Pancreas (tissue), 10 donors: ENCODE results near the gene EPHX1. TPM values are rescaled to one million over a fixed set of nuclear protein-coding genes. Genes with fewer than 3 reads are reported as not detected.

Experiments used
- ATAC-seq, 4 donors: fragments of 200-7000 bp; cut with Tn5 transposase; one replicate each; pipeline versions ENCODE4 v1.8.0 to v1.9.1; 2020; ENCODE audit warnings: mild to moderate bottlenecking in 4 of 4, moderate library complexity in 4 of 4
- DNase-seq, 6 donors: peaks; one replicate each; pipeline ENCODE4 v3.0.0-alpha.2; 2020
- FAIRE-seq: peaks from 2 replicates; lab custom pipeline; 2012; peaks lifted over from hg19 to GRCh38; lab: Jason Lieb, UNC
- H3K27ac ChIP-seq, 4 donors: fragments of 200-600 bp; sonication (generic); 1 replicate in 3 of 4; 2 replicates in 1 of 4; pipeline versions ENCODE4 v1.5.0 to v1.8.0; 2020
- H3K27me3 ChIP-seq, 4 donors: fragments of 200-600 bp; one replicate each; pipeline ENCODE4 v1.8.0; 2021
- H3K36me3 ChIP-seq, 3 donors: fragments of 200-600 bp; sonication (generic) in 1 of 3; one replicate each; pipeline versions ENCODE4 v1.5.0 to v1.8.0; 2020 to 2021
- H3K4me1 ChIP-seq, 3 donors: fragments of 200-600 bp; one replicate each; pipeline ENCODE4 v1.8.0; 2021
- H3K4me3 ChIP-seq, 4 donors: fragments of 200-600 bp; sonication (generic) in 2 of 4; one replicate each; pipeline versions ENCODE4 v1.5.0 to v1.8.0; 2020 to 2021
- H3K9me3 ChIP-seq, 4 donors: fragments of 200-600 bp; one replicate each; pipeline ENCODE4 v1.8.0; 2021
- CTCF ChIP-seq, 4 donors: fragments of 200-600 bp; sonication (generic) in 3 of 4; IDR thresholded peaks; one replicate each; pipeline versions ENCODE4 v1.5.0 to v1.8.0; 2021; ENCODE audit warnings: antibody characterized with exemption in 4 of 4
- WGBS, 2 donors: extraction: QIAGEN DNeasy Blood & Tissue Kit; methylation state at CpG; one replicate each; pipeline ENCODE4 v1.1.7; 2013; 5-methylcytosine and 5-hydroxymethylcytosine counted together
- intact Hi-C, 3 donors: fragments of 100-400 bp; cut with DNase I; formaldehyde crosslinking; loops; one replicate each; pipeline versions ENCODE4 v1.11.1 to v1.14.2; 2022
- polyA plus RNA-seq, 2 donors: library from polyadenylated mRNA; stranded (reverse); fragments of 200-250 nt; gene quantifications; one replicate each; pipeline ENCODE4 v1.2.3, GENCODE V29; 2013
- total RNA-seq, 6 donors: library from RNA; stranded (reverse); fragmentation: NEBNext Ultra II Directional in 4 of 6; extraction: Animal tissue kit (Norgen Biotek cat#: 25700) in 4 of 6; gene quantifications; one replicate each; pipeline versions ENCODE4 v1.2.1 to v1.2.4, GENCODE V29; 2021 to 2023
- donor health status: healthy with polysubstance abuse.
- donor health status: DM: no; HTN: no; CAD: no; lungs with moderate emphysema.
- donor health status: DM: no; HTN: no; CAD: no.
- donor health status: control.
- donor health status: control.
- donor health status: Bipolar disorder and iron deficiency.
- donor health status: DM: yes; HTN: yes; CAD: no.
- donor health status: DM: no; HTN: no; CAD: no.
- donor health status: DM: no; HTN: no; CAD: no.
- donor health status: DM: yes; HTN: yes; CAD: no.

Gene EPHX1
- total and polyA plus RNA-seq, 8 donors, result 26.1 to 168 (median 124) TPM

GRCh38 chr1:225817611-225818061 lies 7.7 kb downstream of the EPHX1 start:
- Histone ChIP-seq H3K4me1 (peaks cover 83 to 86% (median 84%) of the 10 kb centered on the region in 3 donors), H3K9me3 (no peaks in the 10 kb centered on the region), H3K27me3 (no peaks in the 10 kb centered on the region), H3K27ac (peak overlapping the region; percentile 56 to 83 (median 68)), H3K4me3 (no peak overlapping the region), H3K36me3 (no peaks in the 10 kb centered on the region)
- DNase-seq, result peak in 5 of 6 donors; percentile 86 to 92 (median 90)
- peak; percentile 81 to 89 (median 87) for ATAC-seq
- FAIRE-seq, result no peak
- WGBS, 2 donors, result 24 to 27% methylated on average over 8 of the region's 8 CpGs
- TF ChIP-seq CTCF (IDR thresholded peaks at IDR 0.05), result no peak
- intact Hi-C loops, result no loop called here

- H3K27ac ChIP-seq, result peak overlapping the region in 2 of 4 donors; percentile 77 to 83
- no peaks in the 10 kb centered on the region for H3K27me3 ChIP-seq
- intact Hi-C loops, result no loop called here
- FAIRE-seq (no peak), DNase-seq (peak in 1 of 6 donors; percentile 11), ATAC-seq (no peak)
- H3K9me3 ChIP-seq, result no peaks in the 10 kb centered on the region
- no peak overlapping the region for H3K4me3 ChIP-seq
- 74 to 83% methylated on average over 7 of the region's 7 CpGs for WGBS, 2 donors
- no peaks in the 10 kb centered on the region for H3K36me3 ChIP-seq
- no peak for TF ChIP-seq CTCF (IDR thresholded peaks at IDR 0.05)
- peaks cover 78 to 83% (median 81%) of the 10 kb centered on the region in 3 donors for H3K4me1 ChIP-seq
Observed at GRCh38 chr1:225818229-225818628, 8.3 kb downstream of the EPHX1 start.

- H3K27ac ChIP-seq, result peak overlapping the region in 2 of 4 donors; percentile 8 to 36
- intact Hi-C loops, result no loop called here
- no peaks in the 10 kb centered on the region for H3K36me3 ChIP-seq
- 32 to 41% methylated on average over 12 of the region's 12 CpGs for WGBS, 2 donors
- no peak for FAIRE-seq
- H3K4me3 ChIP-seq, result no peak overlapping the region
- no peak for TF ChIP-seq CTCF (IDR thresholded peaks at IDR 0.05)
- DNase-seq, result peak in 1 of 6 donors; percentile 37
- no peaks in the 10 kb centered on the region for H3K9me3 ChIP-seq
- no peaks in the 10 kb centered on the region for H3K27me3 ChIP-seq
- ATAC-seq, result peak in 1 of 4 donors; percentile 5
- peaks cover 74 to 81% (median 80%) of the 10 kb centered on the region in 3 donors for H3K4me1 ChIP-seq
Observed at GRCh38 chr1:225819346-225820192, 9.6 kb downstream of the EPHX1 start.

GRCh38 chr1:225820522-225821120 lies 10.7 kb downstream of the EPHX1 start:
- no peaks in the 10 kb centered on the region for H3K36me3 ChIP-seq
- DNase-seq, result peak in 1 of 6 donors; percentile 17
- WGBS, 2 donors, result 64 to 65% methylated on average over 5 of the region's 5 CpGs
- FAIRE-seq, result no peak
- H3K4me3 ChIP-seq, result no peak overlapping the region
- ATAC-seq, result peak; percentile 24 to 55 (median 36)
- no peaks in the 10 kb centered on the region for H3K27me3 ChIP-seq
- peaks cover 64 to 84% (median 81%) of the 10 kb centered on the region in 3 donors for H3K4me1 ChIP-seq
- no peaks in the 10 kb centered on the region for H3K9me3 ChIP-seq
- intact Hi-C loops, result no loop called here
- TF ChIP-seq CTCF (IDR thresholded peaks at IDR 0.05), result no peak
- peak overlapping the region in 2 of 4 donors; percentile 1 to 36 for H3K27ac ChIP-seq
